ENCODE data around the gene KRTAP10-4. TPM values are rescaled to one million over a fixed set of nuclear protein-coding genes. Genes with fewer than 3 reads are reported as not detected.
A peak's percentile ranks its signal among the peaks of the same experiment; 100 is the strongest.

The KRTAP10-4 gene
- total and polyA plus RNA-seq, 7 donors = not detected

DNA sequence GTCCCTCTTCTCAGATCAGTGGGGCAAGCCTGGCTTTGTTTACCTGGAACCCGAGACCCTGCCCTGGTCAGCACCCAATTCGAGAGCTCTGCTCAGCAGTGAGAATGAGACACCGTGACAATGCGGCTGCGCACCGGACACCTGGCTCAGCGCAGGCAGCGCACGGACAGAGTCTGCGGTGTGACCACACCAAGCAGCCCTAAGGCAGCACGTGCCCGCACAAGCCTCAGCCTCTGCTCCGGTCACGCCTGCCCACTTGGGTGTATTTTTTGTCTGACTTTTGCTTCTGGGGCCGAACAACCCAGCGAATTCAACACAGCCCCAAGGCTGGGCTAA lies 43.0 kb downstream of the KRTAP10-4 start:
- DNase-seq (no peak), ATAC-seq (no peak)
- no peaks in the 10 kb centered on the region for H3K36me3 ChIP-seq (ENCODE audit: insufficient read depth in 1 of 2, low read depth in 1 of 2)
- no peak overlapping the region for H3K27ac ChIP-seq
- TF ChIP-seq, protein P1, sequence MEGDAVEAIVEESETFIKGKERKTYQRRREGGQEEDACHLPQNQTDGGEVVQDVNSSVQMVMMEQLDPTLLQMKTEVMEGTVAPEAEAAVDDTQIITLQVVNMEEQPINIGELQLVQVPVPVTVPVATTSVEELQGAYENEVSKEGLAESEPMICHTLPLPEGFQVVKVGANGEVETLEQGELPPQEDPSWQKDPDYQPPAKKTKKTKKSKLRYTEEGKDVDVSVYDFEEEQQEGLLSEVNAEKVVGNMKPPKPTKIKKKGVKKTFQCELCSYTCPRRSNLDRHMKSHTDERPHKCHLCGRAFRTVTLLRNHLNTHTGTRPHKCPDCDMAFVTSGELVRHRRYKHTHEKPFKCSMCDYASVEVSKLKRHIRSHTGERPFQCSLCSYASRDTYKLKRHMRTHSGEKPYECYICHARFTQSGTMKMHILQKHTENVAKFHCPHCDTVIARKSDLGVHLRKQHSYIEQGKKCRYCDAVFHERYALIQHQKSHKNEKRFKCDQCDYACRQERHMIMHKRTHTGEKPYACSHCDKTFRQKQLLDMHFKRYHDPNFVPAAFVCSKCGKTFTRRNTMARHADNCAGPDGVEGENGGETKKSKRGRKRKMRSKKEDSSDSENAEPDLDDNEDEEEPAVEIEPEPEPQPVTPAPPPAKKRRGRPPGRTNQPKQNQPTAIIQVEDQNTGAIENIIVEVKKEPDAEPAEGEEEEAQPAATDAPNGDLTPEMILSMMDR (IDR thresholded peaks at IDR 0.05) = no peak
- 53 to 71% (median 64%) methylated on average over 16 of the region's 16 CpGs for WGBS, 3 donors
- intact Hi-C loops (cut with DNase I) = no loop called here
- no peak overlapping the region for H3K4me3 ChIP-seq
- H3K9me3 ChIP-seq = no peaks in the 10 kb centered on the region
- H3K27me3 ChIP-seq (ENCODE audit: insufficient read depth in 3 of 3, low read length in 2 of 3) = peaks cover 0 to 39% (median 13%) of the 10 kb centered on the region in 3 donors
- no peaks in the 10 kb centered on the region for H3K4me1 ChIP-seq

DNA sequence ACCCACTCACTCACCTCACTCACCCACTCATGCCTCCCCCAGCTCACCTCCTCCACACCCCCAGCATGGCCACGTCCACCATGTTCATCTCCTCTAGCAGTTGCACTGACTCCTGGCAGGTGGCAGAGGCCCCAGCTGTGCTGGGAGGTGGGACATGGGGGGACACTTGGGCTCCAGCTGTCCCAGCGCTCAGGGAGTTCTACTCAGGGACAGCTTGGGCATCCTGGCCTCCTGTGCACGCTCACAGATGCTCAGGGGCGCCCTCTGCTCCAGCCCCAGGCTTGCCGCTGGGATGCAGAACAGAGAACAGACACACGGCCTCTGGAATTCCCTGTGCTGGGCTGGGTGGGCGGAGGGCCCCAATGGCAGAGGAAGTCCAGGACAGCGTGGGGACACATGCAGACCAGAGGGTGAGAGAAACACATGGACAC lies 43.6 kb downstream of the KRTAP10-4 start:
- DNase-seq (no peak), ATAC-seq (no peak)
- H3K36me3 ChIP-seq (ENCODE audit: insufficient read depth in 1 of 2, low read depth in 1 of 2) = no peaks in the 10 kb centered on the region
- H3K27me3 ChIP-seq (ENCODE audit: insufficient read depth in 3 of 3, low read length in 2 of 3) = peaks cover 0 to 39% (median 8%) of the 10 kb centered on the region in 3 donors
- intact Hi-C loops (cut with DNase I) = no loop called here
- no peak overlapping the region for H3K4me3 ChIP-seq
- H3K9me3 ChIP-seq = no peaks in the 10 kb centered on the region
- 40 to 52% (median 45%) methylated on average over 8 of the region's 8 CpGs for WGBS, 3 donors
- TF ChIP-seq, protein P1 (IDR thresholded peaks at IDR 0.05) = no peak
- H3K27ac ChIP-seq = no peak overlapping the region
- H3K4me1 ChIP-seq = no peaks in the 10 kb centered on the region

DNA sequence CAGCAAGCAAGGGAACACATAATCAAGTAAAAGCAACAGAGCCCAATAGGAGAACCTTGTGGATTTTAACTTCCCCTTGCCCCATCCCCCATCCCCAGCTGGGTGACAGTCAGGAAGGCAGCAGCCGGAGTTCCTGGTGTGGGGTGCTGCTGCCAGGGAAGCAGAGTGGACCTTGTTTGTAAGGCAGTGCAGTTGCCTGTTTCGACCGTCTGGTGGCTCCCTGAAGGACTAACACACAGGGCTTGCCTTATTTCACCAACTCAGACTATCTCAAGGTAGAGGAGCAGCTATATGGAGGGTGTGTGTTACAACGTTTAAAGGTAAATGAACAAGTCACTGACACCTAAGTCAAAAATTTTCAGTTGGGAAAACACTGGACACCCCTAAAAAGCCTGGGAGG lies 45.0 kb downstream of the KRTAP10-4 start:
- WGBS, 3 donors = 17 to 36% (median 27%) methylated on average over 4 of the region's 4 CpGs
- TF ChIP-seq, protein P1 (IDR thresholded peaks at IDR 0.05) = peak; percentile 17
- DNase-seq = peak; percentile 29 to 61

DNA sequence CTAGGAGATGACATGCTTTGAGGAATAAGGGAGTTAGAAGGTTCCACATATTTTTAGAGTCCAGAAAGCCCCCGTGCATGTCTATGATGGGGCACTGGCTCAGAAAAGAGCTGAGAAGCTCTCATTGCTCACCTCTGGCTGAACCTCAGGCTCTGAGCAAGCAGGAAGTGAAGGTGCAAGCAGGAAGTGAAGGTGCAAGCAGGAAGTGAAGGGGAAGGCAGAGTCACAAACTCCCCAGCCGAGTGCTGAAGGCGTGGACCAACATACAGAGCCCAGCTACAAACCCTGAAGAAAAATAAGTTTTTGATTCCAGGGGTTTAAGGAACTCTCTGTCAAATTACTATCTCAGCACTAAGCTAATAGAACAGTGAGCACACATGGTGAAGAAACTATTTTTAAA lies 45.4 kb downstream of the KRTAP10-4 start:
- Histone ChIP-seq H3K27me3 (ENCODE audit: insufficient read depth in 3 of 3, low read length in 2 of 3) (peaks cover 0 to 25% (median 3%) of the 10 kb centered on the region in 3 donors), H3K27ac (no peak overlapping the region), H3K4me3 (no peak overlapping the region), H3K4me1 (no peaks in the 10 kb centered on the region), H3K36me3 (ENCODE audit: insufficient read depth in 1 of 2, low read depth in 1 of 2) (no peaks in the 10 kb centered on the region), H3K9me3 (peaks cover 9% of the 10 kb centered on the region)
- intact Hi-C loops (cut with DNase I) = no loop called here
- 62 to 66% (median 65%) methylated on average over 3 of the region's 3 CpGs for WGBS, 3 donors
- DNase-seq = no peak
- TF ChIP-seq, protein P1 (IDR thresholded peaks at IDR 0.05) = no peak
- no peak for ATAC-seq

More for the DNA sequence above, 45.0 kb downstream of the KRTAP10-4 start:
- intact Hi-C loops (cut with DNase I) = no loop called here
- no peaks in the 10 kb centered on the region for H3K36me3 ChIP-seq (ENCODE audit: insufficient read depth in 1 of 2, low read depth in 1 of 2)
- no peak overlapping the region for H3K4me3 ChIP-seq
- H3K27me3 ChIP-seq (ENCODE audit: insufficient read depth in 3 of 3, low read length in 2 of 3) = peaks cover 0 to 29% (median 3%) of the 10 kb centered on the region in 3 donors
- no peaks in the 10 kb centered on the region for H3K4me1 ChIP-seq
- ATAC-seq = no peak
- no peak overlapping the region for H3K27ac ChIP-seq
- peaks cover 5% of the 10 kb centered on the region for H3K9me3 ChIP-seq

DNA sequence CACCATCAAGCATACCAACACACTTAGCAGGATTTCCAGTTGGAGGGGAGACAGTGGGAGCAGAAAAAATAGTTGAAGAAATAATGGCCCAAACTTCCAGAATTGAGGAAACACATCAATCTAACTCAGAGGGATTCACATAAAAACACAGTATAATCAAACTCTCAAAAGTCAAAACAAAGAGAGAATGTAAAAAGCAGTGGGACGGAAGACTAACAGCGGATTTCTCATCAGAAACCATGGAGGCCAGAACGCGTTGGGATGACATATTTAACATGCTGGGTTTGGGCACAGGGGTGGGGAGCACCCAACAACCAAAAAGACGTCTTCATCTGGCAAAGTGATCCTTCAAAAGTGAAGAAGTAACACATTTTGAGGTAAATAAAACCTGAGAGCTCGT lies 46.4 kb downstream of the KRTAP10-4 start:
- Histone ChIP-seq H3K4me1 (no peaks in the 10 kb centered on the region), H3K9me3 (peaks cover 14% of the 10 kb centered on the region), H3K27ac (no peak overlapping the region), H3K27me3 (ENCODE audit: insufficient read depth in 3 of 3, low read length in 2 of 3) (peaks cover 0 to 17% (median 0%) of the 10 kb centered on the region in 3 donors), H3K36me3 (ENCODE audit: insufficient read depth in 1 of 2, low read depth in 1 of 2) (no peaks in the 10 kb centered on the region), H3K4me3 (no peak overlapping the region)
- ATAC-seq (no peak), DNase-seq (no peak)
- WGBS, 3 donors = 82 to 86% (median 85%) methylated on average over 6 of the region's 6 CpGs
- intact Hi-C loops (cut with DNase I) = loop anchor here in 1 of 2 donors (5.0 kb wide), 1 partner anchor 172 kb away; no protein-coding TSS in a partner anchor
- TF ChIP-seq, protein P1 (IDR thresholded peaks at IDR 0.05) = no peak

Measured in psoas muscle (tissue), 8 donors.